Testis (tissue), 2 donors: ENCODE results near the gene ASXL3.

ENCODE experiments used
- POLR2A ChIP-seq: fragments of 450-650 bp; IDR thresholded peaks from one replicate; pipeline ENCODE4 v1.6.1; 2017; ENCODE audit warnings: antibody characterized with exemption, mild to moderate bottlenecking, moderate library complexity
- TF ChIP-seq, protein P1 (sequence below), 3 experiments: fragments of 450-650 bp in 2 of 3; fragments of 200-600 bp in 1 of 3; sonication (generic) in 1 of 3; IDR thresholded peaks; one replicate each; pipeline ENCODE4 v1.5.1; 2016 to 2019; ENCODE audit warnings: antibody characterized with exemption in 3 of 3, mild to moderate bottlenecking in 2 of 3, moderate library complexity in 1 of 3

DNA sequence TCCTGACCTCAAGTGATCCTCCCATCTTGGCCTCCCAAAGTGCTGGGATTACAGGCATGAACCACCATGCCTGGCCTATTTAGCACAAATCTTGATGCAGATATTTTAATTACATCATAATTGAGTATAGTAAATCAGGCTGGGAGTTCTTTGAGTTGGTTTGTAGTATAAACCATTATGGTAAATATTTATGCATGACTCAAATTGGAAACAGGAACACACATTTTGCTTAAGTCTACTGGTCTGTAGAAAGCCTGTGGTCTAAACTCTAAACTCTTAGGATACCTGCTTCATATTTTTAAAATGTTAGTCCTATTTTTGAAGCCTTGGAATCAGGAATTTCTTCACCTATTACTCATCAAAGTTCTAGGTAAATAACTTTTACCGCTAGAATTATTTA, 16.8 kb downstream of the ASXL3 start:
- no peak for TF ChIP-seq POLR2A
- TF ChIP-seq, protein P1, sequence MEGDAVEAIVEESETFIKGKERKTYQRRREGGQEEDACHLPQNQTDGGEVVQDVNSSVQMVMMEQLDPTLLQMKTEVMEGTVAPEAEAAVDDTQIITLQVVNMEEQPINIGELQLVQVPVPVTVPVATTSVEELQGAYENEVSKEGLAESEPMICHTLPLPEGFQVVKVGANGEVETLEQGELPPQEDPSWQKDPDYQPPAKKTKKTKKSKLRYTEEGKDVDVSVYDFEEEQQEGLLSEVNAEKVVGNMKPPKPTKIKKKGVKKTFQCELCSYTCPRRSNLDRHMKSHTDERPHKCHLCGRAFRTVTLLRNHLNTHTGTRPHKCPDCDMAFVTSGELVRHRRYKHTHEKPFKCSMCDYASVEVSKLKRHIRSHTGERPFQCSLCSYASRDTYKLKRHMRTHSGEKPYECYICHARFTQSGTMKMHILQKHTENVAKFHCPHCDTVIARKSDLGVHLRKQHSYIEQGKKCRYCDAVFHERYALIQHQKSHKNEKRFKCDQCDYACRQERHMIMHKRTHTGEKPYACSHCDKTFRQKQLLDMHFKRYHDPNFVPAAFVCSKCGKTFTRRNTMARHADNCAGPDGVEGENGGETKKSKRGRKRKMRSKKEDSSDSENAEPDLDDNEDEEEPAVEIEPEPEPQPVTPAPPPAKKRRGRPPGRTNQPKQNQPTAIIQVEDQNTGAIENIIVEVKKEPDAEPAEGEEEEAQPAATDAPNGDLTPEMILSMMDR (IDR thresholded peaks at IDR 0.05), result no peak
